ENCODE results near the gene SUSD1.

DNA sequence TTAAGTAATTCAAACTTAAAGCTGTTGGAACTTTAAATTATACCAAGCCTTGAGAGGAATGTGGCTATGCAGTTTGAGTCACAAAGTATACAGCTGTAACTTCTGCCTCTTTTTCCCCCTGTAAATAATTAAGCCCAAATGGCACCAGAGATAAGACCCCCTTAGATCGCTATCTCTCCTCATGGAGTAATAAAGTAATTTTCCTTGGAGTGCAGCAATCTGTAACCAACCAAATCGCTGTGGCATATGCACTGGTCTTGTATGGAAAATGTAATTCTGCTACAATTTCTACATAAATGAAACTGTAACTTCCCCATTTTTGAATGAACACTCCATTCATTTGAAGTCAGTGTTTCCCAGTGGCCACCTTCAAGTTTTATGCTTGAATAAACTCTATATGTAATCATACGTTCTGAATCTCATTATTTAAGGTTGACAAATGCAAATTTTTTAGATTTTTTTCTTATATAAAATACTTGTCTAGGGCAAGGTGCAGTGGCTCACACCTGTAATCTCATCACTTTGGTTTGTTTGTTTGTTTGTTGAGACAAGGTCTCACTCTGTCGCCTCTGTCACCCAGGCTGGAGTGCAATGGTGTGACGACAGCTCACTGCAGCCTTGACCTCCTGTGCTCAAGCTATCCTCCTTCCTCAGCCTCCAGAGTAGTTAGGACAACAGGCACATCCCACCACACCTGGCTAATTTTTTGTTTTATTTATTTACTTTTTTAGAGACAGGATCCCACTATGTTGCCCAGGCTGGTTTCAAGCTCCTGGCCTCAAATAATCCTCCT lies 12.3 kb downstream of the SUSD1 start:
- TF ChIP-seq, protein P1, sequence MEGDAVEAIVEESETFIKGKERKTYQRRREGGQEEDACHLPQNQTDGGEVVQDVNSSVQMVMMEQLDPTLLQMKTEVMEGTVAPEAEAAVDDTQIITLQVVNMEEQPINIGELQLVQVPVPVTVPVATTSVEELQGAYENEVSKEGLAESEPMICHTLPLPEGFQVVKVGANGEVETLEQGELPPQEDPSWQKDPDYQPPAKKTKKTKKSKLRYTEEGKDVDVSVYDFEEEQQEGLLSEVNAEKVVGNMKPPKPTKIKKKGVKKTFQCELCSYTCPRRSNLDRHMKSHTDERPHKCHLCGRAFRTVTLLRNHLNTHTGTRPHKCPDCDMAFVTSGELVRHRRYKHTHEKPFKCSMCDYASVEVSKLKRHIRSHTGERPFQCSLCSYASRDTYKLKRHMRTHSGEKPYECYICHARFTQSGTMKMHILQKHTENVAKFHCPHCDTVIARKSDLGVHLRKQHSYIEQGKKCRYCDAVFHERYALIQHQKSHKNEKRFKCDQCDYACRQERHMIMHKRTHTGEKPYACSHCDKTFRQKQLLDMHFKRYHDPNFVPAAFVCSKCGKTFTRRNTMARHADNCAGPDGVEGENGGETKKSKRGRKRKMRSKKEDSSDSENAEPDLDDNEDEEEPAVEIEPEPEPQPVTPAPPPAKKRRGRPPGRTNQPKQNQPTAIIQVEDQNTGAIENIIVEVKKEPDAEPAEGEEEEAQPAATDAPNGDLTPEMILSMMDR (IDR thresholded peaks at IDR 0.05), result no peak
- TF ChIP-seq, protein P2, sequence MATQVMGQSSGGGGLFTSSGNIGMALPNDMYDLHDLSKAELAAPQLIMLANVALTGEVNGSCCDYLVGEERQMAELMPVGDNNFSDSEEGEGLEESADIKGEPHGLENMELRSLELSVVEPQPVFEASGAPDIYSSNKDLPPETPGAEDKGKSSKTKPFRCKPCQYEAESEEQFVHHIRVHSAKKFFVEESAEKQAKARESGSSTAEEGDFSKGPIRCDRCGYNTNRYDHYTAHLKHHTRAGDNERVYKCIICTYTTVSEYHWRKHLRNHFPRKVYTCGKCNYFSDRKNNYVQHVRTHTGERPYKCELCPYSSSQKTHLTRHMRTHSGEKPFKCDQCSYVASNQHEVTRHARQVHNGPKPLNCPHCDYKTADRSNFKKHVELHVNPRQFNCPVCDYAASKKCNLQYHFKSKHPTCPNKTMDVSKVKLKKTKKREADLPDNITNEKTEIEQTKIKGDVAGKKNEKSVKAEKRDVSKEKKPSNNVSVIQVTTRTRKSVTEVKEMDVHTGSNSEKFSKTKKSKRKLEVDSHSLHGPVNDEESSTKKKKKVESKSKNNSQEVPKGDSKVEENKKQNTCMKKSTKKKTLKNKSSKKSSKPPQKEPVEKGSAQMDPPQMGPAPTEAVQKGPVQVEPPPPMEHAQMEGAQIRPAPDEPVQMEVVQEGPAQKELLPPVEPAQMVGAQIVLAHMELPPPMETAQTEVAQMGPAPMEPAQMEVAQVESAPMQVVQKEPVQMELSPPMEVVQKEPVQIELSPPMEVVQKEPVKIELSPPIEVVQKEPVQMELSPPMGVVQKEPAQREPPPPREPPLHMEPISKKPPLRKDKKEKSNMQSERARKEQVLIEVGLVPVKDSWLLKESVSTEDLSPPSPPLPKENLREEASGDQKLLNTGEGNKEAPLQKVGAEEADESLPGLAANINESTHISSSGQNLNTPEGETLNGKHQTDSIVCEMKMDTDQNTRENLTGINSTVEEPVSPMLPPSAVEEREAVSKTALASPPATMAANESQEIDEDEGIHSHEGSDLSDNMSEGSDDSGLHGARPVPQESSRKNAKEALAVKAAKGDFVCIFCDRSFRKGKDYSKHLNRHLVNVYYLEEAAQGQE (IDR thresholded peaks at IDR 0.05; ENCODE audit: insufficient read depth in 1 of 2, low read depth in 2 of 2, low read length in 1 of 2), result no peak
- no peak for TF ChIP-seq POLR2AphosphoS5 (IDR thresholded peaks at IDR 0.05; ENCODE audit: low read depth, low read length)
